GM21786 (cell line): ENCODE results near the gene RTL10.
A peak's percentile ranks its signal among the peaks of the same experiment; 100 is the strongest.

Experiments used
- ATAC-seq: cut with Tn5 transposase; IDR thresholded peaks from one replicate; pipeline ENCODE4 v1.9.1; 2021; ENCODE audit not compliant: unreplicated experiment

RTL10 gene

GRCh38 chr22:19864538-19865106 is 9.9 kb upstream of the RTL10 start:
- ATAC-seq, result no peak

DNA sequence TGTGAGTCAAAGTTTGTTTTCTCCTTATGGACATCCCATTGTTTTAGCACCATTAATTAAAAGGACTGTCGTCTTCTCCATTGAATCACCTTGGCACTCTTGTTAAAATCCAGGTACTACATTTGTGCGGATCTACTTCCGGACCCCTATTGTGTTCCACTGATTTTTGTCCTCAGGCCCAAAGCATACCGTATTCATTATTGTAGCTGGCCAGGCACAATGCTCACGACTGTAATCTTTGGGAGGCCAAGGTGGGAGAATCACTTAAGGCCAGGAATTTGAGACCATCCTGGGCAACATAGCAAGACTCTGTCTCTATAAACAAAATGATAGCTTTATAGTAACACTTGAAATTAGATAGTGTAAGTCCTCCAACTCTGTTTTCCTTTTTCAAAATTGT is 8.9 kb upstream of the RTL10 start:
- no peak for ATAC-seq

GRCh38 chr22:19862619-19863246 is 8.1 kb upstream of the RTL10 start:
- ATAC-seq, result no peak

DNA sequence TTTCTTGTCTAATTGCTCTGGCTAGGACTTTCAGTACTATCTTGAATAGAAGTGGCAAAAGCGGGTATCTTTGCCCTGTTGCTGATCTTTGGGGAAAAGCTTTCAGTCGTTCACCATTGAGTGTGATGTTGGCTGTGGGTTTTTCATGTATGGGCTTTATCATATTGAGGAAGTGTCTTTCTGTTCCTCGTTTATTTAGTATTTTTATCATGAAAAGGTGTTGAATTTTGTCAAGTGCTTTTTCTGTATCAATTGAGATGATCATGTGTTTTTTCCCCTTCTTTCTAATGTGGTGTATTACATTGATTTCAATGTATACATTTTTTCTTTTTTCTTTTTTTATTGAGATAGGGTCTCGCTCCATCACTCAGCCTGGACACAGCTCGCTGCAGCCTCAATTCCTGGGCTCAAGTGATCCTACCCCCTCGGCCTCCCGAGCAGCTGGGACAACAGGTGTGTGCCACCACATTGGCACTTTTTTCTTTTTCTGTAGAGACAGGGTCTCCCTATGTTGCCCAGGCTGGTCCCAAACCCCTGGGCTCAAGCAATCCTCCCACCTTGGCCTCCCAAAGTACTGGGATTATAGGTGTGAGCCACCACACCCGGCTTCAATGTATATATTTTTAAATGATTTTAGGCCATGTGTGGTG is 5.3 kb upstream of the RTL10 start:
- ATAC-seq, result no peak

DNA sequence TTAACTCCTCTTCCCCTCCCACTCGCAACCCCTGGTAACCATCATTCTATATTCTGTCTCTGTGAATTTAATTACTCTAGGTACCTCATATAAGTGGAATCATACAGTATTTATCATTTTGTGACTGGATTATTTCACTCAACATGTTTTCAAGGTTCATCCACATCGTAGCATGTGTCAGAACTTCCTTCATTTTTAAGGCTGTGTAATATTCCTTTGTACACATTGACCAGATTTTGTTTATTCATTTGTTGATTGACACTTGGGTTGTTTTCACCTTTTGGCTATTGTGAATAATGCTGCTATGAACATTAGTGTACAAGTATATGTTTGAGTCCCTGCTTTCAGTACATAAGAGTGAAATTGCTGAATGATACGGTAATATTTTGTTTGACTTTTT is 2.7 kb upstream of the RTL10 start:
- no peak for ATAC-seq

- no peak for ATAC-seq
Observed at GRCh38 chr22:19855504-19856409, 1.1 kb upstream of the RTL10 start.

GRCh38 chr22:19853879-19854777 is 546 bp downstream of the RTL10 start:
- ATAC-seq, result peak; percentile 5

- no peak for ATAC-seq
Observed at GRCh38 chr22:19853058-19853878, 1.4 kb downstream of the RTL10 start.

GRCh38 chr22:19852177-19852781 is 2.4 kb downstream of the RTL10 start:
- ATAC-seq, result no peak

DNA sequence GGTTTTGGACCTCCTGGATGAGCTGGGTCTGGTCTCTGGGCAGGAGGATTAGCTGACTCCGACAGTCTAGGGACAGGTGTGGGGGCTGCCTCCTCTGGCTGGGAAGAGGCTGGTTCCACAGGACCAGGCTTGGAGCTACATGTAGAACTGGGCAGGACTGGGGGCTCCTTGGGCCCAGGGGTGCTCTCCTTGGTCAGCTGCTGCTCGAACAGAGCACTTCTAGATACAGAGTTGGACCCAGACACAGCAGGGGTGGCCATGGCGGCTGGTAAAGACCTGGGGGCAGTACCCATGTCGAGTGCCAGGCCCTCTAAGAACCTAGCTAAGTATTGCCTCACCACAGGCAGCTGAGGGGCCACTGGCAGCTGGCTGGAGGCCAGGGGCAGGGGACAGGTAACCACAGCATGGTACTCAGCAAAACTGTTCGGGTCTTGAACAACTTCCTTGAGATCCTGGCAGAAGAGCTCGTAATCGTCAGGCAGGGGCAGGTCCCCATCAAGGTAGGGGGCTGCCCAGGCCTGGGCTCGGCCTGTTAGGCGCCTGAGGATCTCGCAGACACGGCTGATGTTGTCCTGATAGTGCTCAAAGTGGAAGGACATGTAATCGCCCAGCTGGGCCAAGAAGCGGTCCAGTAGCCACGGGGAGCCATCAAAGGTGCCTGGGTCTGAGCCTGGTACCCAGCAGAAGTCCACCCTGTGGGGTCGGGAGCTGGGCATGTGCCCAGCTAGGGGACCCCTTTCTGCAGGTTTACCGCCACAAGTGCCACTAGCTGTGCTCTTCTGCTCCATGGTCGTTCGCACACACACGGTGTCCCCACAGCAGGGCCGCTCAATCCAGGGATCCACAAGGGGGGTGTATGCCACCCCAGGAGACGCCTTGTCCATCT is 3.1 kb downstream of the RTL10 start:
- no peak for ATAC-seq

DNA sequence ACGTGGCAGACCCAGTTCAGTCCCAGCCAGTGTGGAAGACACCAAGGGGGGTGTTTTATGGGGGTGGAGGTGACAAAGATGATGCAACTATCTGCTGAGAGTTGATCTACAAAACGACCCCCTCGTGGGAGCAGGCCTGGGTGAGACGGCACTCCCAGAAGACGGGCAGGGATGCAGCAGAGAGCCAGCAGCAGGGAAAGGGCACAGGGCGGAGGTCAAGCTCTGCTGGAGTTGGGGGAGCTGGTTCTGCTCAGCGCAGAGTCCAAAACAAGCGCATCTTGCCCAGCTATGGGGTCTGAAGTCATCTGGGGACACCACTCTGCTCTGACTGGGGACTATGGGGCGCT is 3.9 kb downstream of the RTL10 start:
- no peak for ATAC-seq

- no peak for ATAC-seq
Observed at GRCh38 chr22:19849835-19850762, 4.6 kb downstream of the RTL10 start.

DNA sequence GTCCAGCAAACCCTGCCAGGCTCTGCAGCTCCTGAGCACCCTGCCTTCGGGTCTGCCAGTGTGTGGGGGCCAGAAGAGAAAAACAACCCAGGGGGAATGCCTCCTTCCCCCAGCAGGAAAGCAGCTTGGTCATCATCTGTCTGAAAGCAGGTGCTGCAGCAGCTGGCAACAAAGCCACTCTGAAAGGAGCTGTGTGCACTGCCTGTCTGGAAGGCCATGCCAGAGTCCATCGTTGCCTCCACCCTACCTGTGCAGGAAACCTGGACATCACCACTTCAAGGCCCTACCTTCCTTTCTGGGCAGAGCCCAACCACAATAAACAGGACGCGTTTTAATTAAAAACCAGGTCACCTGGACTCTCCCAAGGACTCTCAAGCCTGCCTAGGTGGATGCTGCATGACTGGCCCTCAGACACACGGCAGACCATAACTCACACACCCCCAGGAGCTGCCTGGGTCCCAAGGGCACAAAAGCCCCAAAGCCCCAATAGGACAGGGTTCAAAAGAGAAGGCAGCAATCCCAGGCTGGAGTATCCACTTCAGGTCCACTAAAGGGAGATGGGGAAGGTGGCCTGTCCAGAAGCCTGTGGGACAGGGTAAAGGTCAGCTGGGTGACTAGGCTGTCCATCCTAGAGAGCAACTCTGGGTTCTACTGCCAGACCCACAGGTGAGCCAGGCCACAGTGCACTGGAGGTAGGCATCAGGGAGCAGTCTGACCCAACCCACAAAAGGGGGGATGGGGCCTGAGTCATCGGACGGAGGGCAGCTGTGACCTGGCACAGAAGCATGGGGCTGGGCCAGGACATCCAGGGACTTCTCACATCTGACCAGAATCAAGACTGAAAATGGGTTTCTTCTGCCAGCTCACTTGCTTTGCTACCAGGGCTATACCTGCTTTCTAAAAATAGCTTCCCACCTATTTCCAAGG is 6.1 kb downstream of the RTL10 start:
- no peak for ATAC-seq

GRCh38 chr22:19847345-19847632 is 7.4 kb downstream of the RTL10 start:
- no peak for ATAC-seq

DNA sequence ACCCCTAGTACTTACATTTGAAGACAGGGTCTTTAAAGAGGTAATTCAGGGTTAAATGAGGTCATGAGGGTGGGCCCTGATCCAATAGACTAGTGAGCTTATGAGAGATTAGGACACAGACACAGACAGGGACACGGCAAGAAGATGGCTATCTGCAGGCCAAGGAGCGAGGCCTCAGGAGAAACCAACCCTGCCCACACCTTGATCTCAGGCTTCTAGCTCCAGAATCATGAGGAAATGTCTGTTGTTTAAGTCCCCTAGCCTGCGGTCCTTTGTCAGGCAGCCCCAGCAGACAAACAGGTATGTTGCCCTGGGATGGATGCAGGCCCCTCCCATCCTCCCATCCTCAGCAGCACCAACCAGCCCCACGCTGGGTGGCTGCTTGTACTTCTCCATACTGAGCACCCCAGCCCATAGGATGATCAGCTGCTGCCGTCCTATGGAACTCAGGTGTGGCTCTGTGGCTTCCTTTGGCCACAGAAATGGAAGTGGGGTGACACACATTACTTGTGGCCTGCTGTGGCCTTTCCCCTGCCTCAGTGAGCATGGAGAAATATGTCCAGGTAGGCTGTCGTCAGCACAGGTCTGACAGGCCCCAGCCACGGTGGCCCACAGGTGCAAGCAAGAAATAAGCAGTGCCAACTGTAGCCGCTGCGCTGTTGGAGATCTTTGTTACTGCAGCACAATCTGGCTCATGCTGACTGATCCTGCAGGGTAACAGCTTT is 7.9 kb downstream of the RTL10 start:
- ATAC-seq, result no peak
